HCT116 (cell line): ENCODE data around the gene DHX30. TPM values are rescaled to one million over a fixed set of nuclear protein-coding genes. Genes with fewer than 3 reads are reported as not detected.

Source experiments
- ATAC-seq: fragments of 200-7000 bp; cut with Tn5 transposase; 2 replicates; pipeline ENCODE4 v1.9.1; 2020; ENCODE audit warnings: mild to moderate bottlenecking, moderate library complexity
- BruUV-seq: library from RNA; stranded (reverse); fragments of 400-500 nt; replicated peaks from 2 replicates; lab custom pipeline; 2021; lab: Mats Ljungman, UMichigan
- CTCF ChIA-PET: fragments of 300-600 bp; sonication (Branson Sonifier 250); formaldehyde crosslinking; loops from one replicate; lab custom pipeline; 2021; ENCODE audit warnings: antibody characterized with exemption; lab: Charles Lee
- POLR2A ChIA-PET: fragments of 300-600, 350-600 bp; sonication (Branson Sonifier 250); formaldehyde crosslinking; loops from one replicate; lab custom pipeline; 2021; ENCODE audit warnings: antibody characterized with exemption; lab: Charles Lee
- RAD21 ChIA-PET, 2 experiments: fragments of 300-600 bp; sonication (Branson Sonifier 250); formaldehyde crosslinking; loops; one replicate each; lab custom pipeline; 2023; ENCODE audit warnings: low total read pairs in 2 of 2; ENCODE audit not compliant: uncharacterized antibody in 2 of 2, unreplicated experiment in 2 of 2, low non-redundant PET in 1 of 2; lab: Charles Lee
- DNase-seq: peaks from one replicate; pipeline ENCODE4 v3.0.0-alpha.2; 2010; ENCODE audit warnings: low read depth, low spot score
- H2AFZ ChIP-seq: fragments of 200-600 bp; shearing (Covaris generic), sonication (generic); 2 replicates; pipeline ENCODE4 v1.6.1; 2017; ENCODE audit warnings: low read depth, mixed run types, mixed read lengths, antibody characterized with exemption, low read length; ENCODE audit not compliant: poor library complexity, severe bottlenecking
- H3K27ac ChIP-seq: 2 replicates; pipeline ENCODE4 v1.5.1; 2012; ENCODE audit warnings: low read depth, low read length
- H3K27me3 ChIP-seq: fragments of 200-600 bp; sonication (generic); 2 replicates; pipeline ENCODE4 v1.6.1; 2016; ENCODE audit warnings: mixed run types, low read length, mixed read lengths; ENCODE audit not compliant: insufficient read depth
- H3K36me3 ChIP-seq, 2 experiments: fragments of 200-500 bp in 1 of 2; fragments of 200-600 bp in 1 of 2; sonication (Bioruptor generic) in 1 of 2; sonication (generic) in 1 of 2; 2 replicates each; pipeline versions ENCODE4 v1.5.1 to v1.6.1; 2014 to 2016; ENCODE audit warnings: low read length in 2 of 2, inconsistent platforms in 1 of 2, mixed read lengths in 1 of 2, mixed run types in 1 of 2; ENCODE audit not compliant: insufficient read depth in 2 of 2, control insufficient read depth in 1 of 2
- H3K4me1 ChIP-seq, 2 experiments: fragments of 200-600 bp in 1 of 2; sonication (generic) in 1 of 2; 2 replicates each; pipeline versions ENCODE4 v1.5.1 to v1.6.1; 2012 to 2017; ENCODE audit warnings: low read length in 2 of 2, inconsistent platforms in 1 of 2, mild to moderate bottlenecking in 1 of 2, mixed read lengths in 1 of 2, mixed run types in 1 of 2, moderate library complexity in 1 of 2; ENCODE audit not compliant: insufficient read depth in 2 of 2, control insufficient read depth in 1 of 2
- H3K4me2 ChIP-seq: fragments of 200-600 bp; sonication (generic); 2 replicates; pipeline ENCODE4 v1.6.1; 2017; ENCODE audit warnings: mixed run types, low read length, mixed read lengths
- H3K4me3 ChIP-seq, 2 experiments: fragments of 200-600 bp in 1 of 2; sonication (generic) in 1 of 2; replicated peaks in 1 of 2; 2 replicates each; pipeline ENCODE4 v1.5.1; 2011 to 2016; ENCODE audit warnings: low read length in 2 of 2, control low read depth in 1 of 2, low read depth in 1 of 2, mild to moderate bottlenecking in 1 of 2, mixed read lengths in 1 of 2, mixed run types in 1 of 2
- H3K79me2 ChIP-seq: fragments of 200-600 bp; sonication (generic); 2 replicates; pipeline ENCODE4 v1.6.1; 2017; ENCODE audit warnings: mild to moderate bottlenecking, mixed run types, low read length, moderate library complexity, mixed read lengths; ENCODE audit not compliant: insufficient read depth
- H3K9ac ChIP-seq: fragments of 200-600 bp; sonication (generic); 2 replicates; pipeline ENCODE4 v1.6.1; 2016; ENCODE audit warnings: low read length, mixed read lengths
- H3K9me2 ChIP-seq: fragments of 200-600 bp; sonication (generic), shearing (Covaris generic); 2 replicates; pipeline ENCODE4 v1.6.1; 2017; ENCODE audit warnings: mixed run types, mild to moderate bottlenecking, moderate library complexity; ENCODE audit not compliant: insufficient read depth
- H3K9me3 ChIP-seq, 2 experiments: fragments of 200-500 bp in 1 of 2; fragments of 200-600 bp in 1 of 2; sonication (Bioruptor generic) in 1 of 2; sonication (generic) in 1 of 2; 2 replicates each; pipeline ENCODE4 v1.6.1; 2014 to 2017; ENCODE audit warnings: low read length in 2 of 2, mixed read lengths in 2 of 2, inconsistent platforms in 1 of 2, low read depth in 1 of 2, mild to moderate bottlenecking in 1 of 2, mixed run types in 1 of 2, moderate library complexity in 1 of 2; ENCODE audit not compliant: control insufficient read depth in 1 of 2, insufficient read depth in 1 of 2
- H4K20me1 ChIP-seq: fragments of 200-600 bp; sonication (generic), shearing (Covaris generic); 2 replicates; pipeline ENCODE4 v1.6.1; 2017; ENCODE audit warnings: mixed run types, mild to moderate bottlenecking, moderate library complexity; ENCODE audit not compliant: insufficient read depth
- ATF3 ChIP-seq: IDR thresholded peaks from 2 replicates; pipeline ENCODE4 v1.6.1; 2012
- CEBPB ChIP-seq: IDR thresholded peaks from 2 replicates; pipeline ENCODE4 v1.6.1; 2012; ENCODE audit warnings: low read depth
- CTCF ChIP-seq, 3 experiments: fragments of 200-600 bp in 1 of 3; sonication (generic) in 1 of 3; IDR thresholded peaks in 2 of 3; conservative IDR thresholded peaks in 1 of 3; 2 replicates each; pipeline ENCODE4 v1.5.1; 2012 to 2017; ENCODE audit warnings: low read depth in 2 of 3, low read length in 2 of 3, antibody characterized with exemption in 1 of 3, borderline replicate concordance in 1 of 3, control low read depth in 1 of 3, mild to moderate bottlenecking in 1 of 3, mixed read lengths in 1 of 3, mixed run types in 1 of 3, moderate library complexity in 1 of 3; ENCODE audit not compliant: insufficient read depth in 1 of 3
- EGR1 ChIP-seq: IDR thresholded peaks from 2 replicates; pipeline ENCODE4 v1.6.1; 2012; ENCODE audit warnings: low read depth
- ELF1 ChIP-seq: IDR thresholded peaks from 2 replicates; pipeline ENCODE4 v1.6.1; 2012; ENCODE audit warnings: low read depth, borderline replicate concordance
- EZH2 ChIP-seq: fragments of 200-600 bp; sonication (generic); IDR thresholded peaks from 2 replicates; pipeline ENCODE4 v1.6.1; 2017; ENCODE audit warnings: antibody characterized with exemption, mixed run types
- EZH2phosphoT487 ChIP-seq: fragments of 200-600 bp; IDR thresholded peaks from 2 replicates; pipeline ENCODE4 v1.6.1; 2018; ENCODE audit warnings: antibody characterized with exemption, borderline replicate concordance
- JUND ChIP-seq: IDR thresholded peaks from 2 replicates; pipeline ENCODE4 v1.6.1; 2012
- POLR2A ChIP-seq: IDR thresholded peaks from 2 replicates; pipeline ENCODE4 v1.7.0; 2011; ENCODE audit warnings: borderline replicate concordance; ENCODE audit not compliant: insufficient read depth, insufficient read length; ENCODE audit errors: extremely low read depth
- POLR2AphosphoS5 ChIP-seq: IDR thresholded peaks from 2 replicates; pipeline ENCODE4 v1.6.1; 2011; ENCODE audit warnings: mild to moderate bottlenecking, low read depth, low read length, moderate library complexity
- SIN3A ChIP-seq: IDR thresholded peaks from 2 replicates; pipeline ENCODE4 v1.6.1; 2012; ENCODE audit warnings: low read depth
- intact Hi-C: fragments of 100-400 bp; cut with micrococcal nuclease; formaldehyde crosslinking; loops from 2 replicates; pipeline ENCODE4 v1.10.0; 2022
- total RNA-seq: library from RNA; stranded (reverse); gene quantifications from one replicate; pipeline ENCODE4 v1.2.1, GENCODE V29; 2021; ENCODE audit not compliant: unreplicated experiment

The DHX30 gene
- total RNA-seq, 1 experiment from 2014 or later, result 114 TPM

- DNase-seq, result no peak
- ATAC-seq, result no peak
- Histone ChIP-seq H3K4me3 (no peak overlapping the region), H3K4me1 (no peaks in the 10 kb centered on the region), H3K9me3 (no peaks in the 10 kb centered on the region), H3K4me2 (no peak overlapping the region), H3K27me3 (no peaks in the 10 kb centered on the region), H3K9me2 (no peaks in the 10 kb centered on the region), H2AFZ (no peak overlapping the region), H3K36me3 (peaks cover 22 to 44% of the 10 kb centered on the region in 2 experiments; a peak in 3 of 4 replicates), H3K79me2 (no peaks in the 10 kb centered on the region), H3K9ac (no peak overlapping the region), H4K20me1 (no peaks in the 10 kb centered on the region), H3K27ac (no peak overlapping the region)
- intact Hi-C loops, result no loop called here
- BruUV-seq, result no TSS peak
- ChIA-PET CTCF (no interaction called here), POLR2A (no interaction called here), RAD21 (no interaction called here)
- no peak for TF ChIP-seq ATF3
- no peak for TF ChIP-seq POLR2A
- TF ChIP-seq CEBPB, result no peak
- no peak for TF ChIP-seq EZH2phosphoT487
- TF ChIP-seq JUND, result no peak
- TF ChIP-seq POLR2AphosphoS5, result no peak
- no peak for TF ChIP-seq EGR1
- no peak for TF ChIP-seq CTCF (IDR thresholded peaks at IDR 0.05 in 2 of 3, conservative IDR thresholded peaks at IDR 0.05 in 1 of 3; ENCODE audit: borderline replicate concordance in 1 of 3, insufficient read depth in 1 of 3, low read depth in 2 of 3, low read length in 2 of 3)
- no peak for TF ChIP-seq EZH2
- no peak for TF ChIP-seq ELF1
- TF ChIP-seq SIN3A, result no peak
Measured at GRCh38 chr3:47872916-47873315, 70.0 kb downstream of the DHX30 start.
